Neuron (in vitro differentiated cells): ENCODE results near the gene SRMS.

Experiments used
- H2AFZ ChIP-seq: one replicate; pipeline ENCODE4 v1.6.1; 2013; ENCODE audit warnings: low read depth, mild to moderate bottlenecking, inconsistent platforms, low read length, moderate library complexity
- H3K27me3 ChIP-seq: one replicate; pipeline ENCODE4 v1.6.1; 2013; ENCODE audit warnings: low read length; ENCODE audit not compliant: insufficient read depth
- H3K36me3 ChIP-seq: one replicate; pipeline ENCODE4 v1.6.1; 2013; ENCODE audit warnings: low read length; ENCODE audit not compliant: insufficient read depth
- H3K4me1 ChIP-seq: one replicate; pipeline ENCODE4 v1.6.1; 2013; ENCODE audit warnings: low read length; ENCODE audit not compliant: insufficient read depth
- H3K4me3 ChIP-seq: 2 replicates; pipeline ENCODE4 v1.5.1; 2013; ENCODE audit warnings: mild to moderate bottlenecking, low read length, moderate library complexity
- H3K9me3 ChIP-seq: one replicate; pipeline ENCODE4 v1.6.1; 2013; ENCODE audit warnings: low read length

The SRMS gene

DNA sequence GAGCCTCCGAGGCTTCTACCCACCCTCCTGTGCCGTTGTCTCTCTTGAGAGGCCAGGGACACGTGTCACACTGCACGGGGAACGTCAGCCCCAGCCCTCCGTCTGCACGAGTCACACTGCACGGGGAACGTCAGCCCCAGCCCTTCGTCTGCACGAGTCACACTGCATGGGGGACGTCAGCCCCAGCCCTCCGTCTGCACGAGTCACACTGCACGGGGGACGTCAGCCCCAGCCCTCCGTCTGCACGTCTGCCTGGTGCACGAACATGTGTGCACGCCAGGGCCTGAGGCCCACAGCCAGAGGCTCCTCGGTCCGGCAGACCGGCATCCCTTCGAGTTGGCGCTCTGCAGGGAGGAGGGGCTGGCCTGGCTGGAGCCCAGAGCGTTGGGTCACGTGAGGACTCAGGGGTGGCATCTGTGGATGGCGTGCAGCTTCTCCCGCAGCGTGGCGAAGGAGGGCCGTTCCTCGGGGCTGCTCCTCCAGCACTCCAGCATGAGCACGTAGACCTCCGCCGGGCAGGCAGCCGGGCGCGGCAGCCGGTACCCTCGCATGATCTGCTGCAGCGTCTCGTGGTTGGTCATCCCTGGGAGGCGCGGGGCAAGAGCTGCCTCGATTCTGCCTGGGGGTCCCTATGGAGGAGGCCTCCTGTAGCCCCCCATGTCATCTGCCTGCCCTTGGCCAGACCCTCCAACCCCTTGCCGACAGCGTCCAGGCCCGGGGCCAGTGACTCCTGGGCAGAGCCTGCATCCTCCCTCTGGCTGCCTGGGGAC, 6.9 kb downstream of the SRMS start:
- no peak overlapping the region for H3K4me3 ChIP-seq
- H3K9me3 ChIP-seq = no peaks in the 10 kb centered on the region
- H2AFZ ChIP-seq = no peak overlapping the region
- H3K4me1 ChIP-seq = peaks cover 4% of the 10 kb centered on the region
- no peaks in the 10 kb centered on the region for H3K36me3 ChIP-seq
- H3K27me3 ChIP-seq = peaks cover 15% of the 10 kb centered on the region

DNA sequence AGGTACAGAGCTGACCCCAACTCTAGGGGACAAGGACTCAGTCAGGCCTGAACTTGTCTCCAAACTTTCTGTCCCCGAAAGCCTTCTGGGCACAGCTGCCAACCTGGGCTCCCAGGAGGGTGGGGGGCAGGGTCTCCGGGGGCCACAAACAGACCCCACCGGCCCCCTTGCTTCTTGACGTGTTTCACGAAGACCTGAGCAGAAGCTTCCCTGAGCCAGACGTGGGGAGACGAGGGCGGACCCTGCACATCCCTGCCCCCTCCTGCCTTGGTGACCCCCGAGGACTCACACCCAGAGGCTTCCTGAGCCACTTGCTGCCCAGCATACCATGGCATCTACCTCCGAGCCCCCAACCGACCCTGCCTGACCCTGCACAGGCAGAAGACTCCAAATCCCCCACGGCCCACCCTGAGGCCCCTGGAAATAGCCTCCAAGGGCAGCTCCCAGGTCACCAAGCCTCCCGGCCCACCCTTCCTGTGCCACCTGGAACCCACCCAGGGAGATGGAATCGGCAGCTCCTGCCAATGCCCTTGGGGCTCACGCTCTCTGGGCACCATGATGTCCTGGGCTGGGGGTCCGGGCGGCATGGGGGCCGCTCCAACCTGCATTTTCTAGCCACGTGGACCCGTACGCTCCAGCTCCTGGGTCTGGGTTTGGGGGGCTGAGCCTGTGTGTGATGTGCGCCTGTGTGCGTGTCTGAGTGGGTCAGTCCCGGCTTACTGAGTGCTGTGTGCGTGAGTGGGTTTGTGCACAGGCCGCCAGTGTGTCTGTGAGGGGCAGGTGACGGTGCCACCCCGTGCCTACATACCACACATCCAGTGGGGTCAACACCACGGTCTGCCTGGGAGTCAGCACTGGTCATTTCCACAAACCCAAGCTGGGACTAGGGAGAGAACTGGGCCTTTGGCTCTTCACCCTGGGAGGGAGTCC, 7.8 kb downstream of the SRMS start:
- peaks cover 9% of the 10 kb centered on the region for H3K27me3 ChIP-seq
- no peak overlapping the region for H3K4me3 ChIP-seq
- peaks cover 9% of the 10 kb centered on the region for H3K4me1 ChIP-seq
- no peak overlapping the region for H2AFZ ChIP-seq
- H3K9me3 ChIP-seq = no peaks in the 10 kb centered on the region
- H3K36me3 ChIP-seq = no peaks in the 10 kb centered on the region

- Histone ChIP-seq H3K36me3 (no peaks in the 10 kb centered on the region), H3K9me3 (no peaks in the 10 kb centered on the region), H3K4me3 (no peak overlapping the region), H3K27me3 (peaks cover 5% of the 10 kb centered on the region), H2AFZ (no peak overlapping the region), H3K4me1 (peaks cover 9% of the 10 kb centered on the region)
Observed at GRCh38 chr20:63539092-63539430, 8.5 kb downstream of the SRMS start.

- no peaks in the 10 kb centered on the region for H3K9me3 ChIP-seq
- H3K4me1 ChIP-seq = peaks cover 9% of the 10 kb centered on the region
- H3K4me3 ChIP-seq = no peak overlapping the region
- H3K36me3 ChIP-seq = no peaks in the 10 kb centered on the region
- no peak overlapping the region for H2AFZ ChIP-seq
- peaks cover 5% of the 10 kb centered on the region for H3K27me3 ChIP-seq
Observed at GRCh38 chr20:63538204-63539091, 9.1 kb downstream of the SRMS start.

DNA sequence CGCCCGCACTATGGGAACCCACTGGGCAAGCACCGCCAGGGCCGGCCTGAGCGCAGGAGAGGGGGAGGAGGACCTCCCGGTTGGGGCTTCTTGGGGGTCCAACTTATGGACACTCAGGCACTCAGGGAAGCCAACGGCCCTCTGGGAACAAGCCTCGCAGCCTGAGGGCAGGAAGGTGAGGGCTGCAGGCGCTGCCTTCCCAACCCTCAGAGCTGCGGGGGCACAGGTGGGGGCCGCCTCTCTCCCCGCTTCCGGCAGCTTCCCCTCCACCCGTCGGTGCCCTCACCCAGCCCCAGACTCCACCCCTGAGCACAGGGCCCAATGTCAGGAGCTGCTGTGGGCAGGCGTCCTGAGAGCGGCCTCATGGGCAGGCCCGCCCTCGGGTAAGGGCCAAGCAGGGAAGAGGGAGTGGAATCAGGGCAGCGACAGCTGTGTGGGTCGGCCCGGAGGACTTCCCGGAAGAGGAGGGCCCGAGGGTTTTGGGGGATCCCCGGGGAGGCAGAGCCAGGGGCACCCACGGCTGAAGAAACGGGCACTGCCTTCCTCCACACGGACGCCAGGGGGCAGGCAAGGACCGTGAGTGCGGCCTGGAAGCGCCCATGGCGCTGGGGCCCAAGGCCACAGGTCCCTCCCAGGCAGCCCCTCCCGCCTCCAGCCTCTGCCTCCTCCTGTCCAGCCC, 9.9 kb downstream of the SRMS start:
- H3K9me3 ChIP-seq = no peaks in the 10 kb centered on the region
- H3K4me3 ChIP-seq = no peak overlapping the region
- H2AFZ ChIP-seq = no peak overlapping the region
- H3K27me3 ChIP-seq = peaks cover 5% of the 10 kb centered on the region
- peaks cover 9% of the 10 kb centered on the region for H3K4me1 ChIP-seq
- no peaks in the 10 kb centered on the region for H3K36me3 ChIP-seq

- Histone ChIP-seq H3K4me3 (no peak within 1 kb of the TSS), H3K4me1 (peaks cover 9% of the 10 kb centered on the region), H3K36me3 (no peaks in the 10 kb centered on the region), H3K27me3 (peaks cover 5% of the 10 kb centered on the region), H3K9me3 (no peaks in the 10 kb centered on the region), H2AFZ (no peak within 1 kb of the TSS)
Observed at GRCh38 chr20:63536997-63537524, 10.5 kb downstream of the SRMS start, which contains the start of gene PTK6. TSS of gene PTK6 (minus strand) at chr20:63537376. CDS start at chr20:63537314, 62 bp downstream.

GRCh38 chr20:63536241-63536977, 11.1 kb downstream of the SRMS start:
- H3K9me3 ChIP-seq = no peaks in the 10 kb centered on the region
- no peak overlapping the region for H3K4me3 ChIP-seq
- H3K27me3 ChIP-seq = peaks cover 5% of the 10 kb centered on the region
- no peak overlapping the region for H2AFZ ChIP-seq
- peaks cover 9% of the 10 kb centered on the region for H3K4me1 ChIP-seq
- H3K36me3 ChIP-seq = no peaks in the 10 kb centered on the region

DNA sequence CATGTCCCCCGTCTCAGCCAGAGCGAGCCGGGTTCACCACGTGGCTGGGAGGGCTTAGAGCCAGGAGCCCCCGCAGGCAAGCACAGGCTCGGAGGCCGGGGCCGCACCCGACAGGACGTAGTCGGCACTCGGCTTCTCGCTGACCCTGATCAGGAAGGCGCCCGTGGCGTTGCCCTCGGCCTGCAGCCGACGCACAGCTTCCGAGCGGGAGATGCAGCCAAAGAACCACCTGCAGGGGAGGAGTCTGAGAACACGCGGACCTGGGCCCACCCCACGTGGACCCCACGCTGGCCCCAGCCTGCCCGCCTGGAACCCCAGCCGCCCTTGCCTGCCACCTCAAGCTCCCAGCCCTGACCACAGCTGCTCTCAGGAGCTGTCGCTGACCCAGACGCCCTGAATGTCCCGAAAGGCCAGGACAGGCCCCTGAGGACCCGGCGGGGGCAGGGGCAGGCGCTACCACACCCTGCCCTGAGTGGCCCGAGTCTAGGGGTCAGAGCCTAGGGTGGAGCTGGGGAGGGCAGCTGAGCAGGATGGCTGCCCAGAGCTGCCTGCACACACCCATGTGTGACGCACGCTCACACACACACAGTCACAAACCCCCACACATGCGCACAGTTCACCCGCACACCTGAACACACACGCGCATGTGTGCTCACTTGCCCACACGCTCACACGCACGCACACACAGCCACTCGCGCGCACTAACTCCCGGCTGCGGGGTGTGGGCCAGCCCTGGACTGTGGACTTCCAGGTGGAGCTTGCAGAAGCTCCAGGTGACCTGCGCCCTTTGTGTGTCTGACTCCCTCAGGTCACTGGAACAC, 12.5 kb downstream of the SRMS start:
- Histone ChIP-seq H3K9me3 (no peaks in the 10 kb centered on the region), H3K36me3 (no peaks in the 10 kb centered on the region), H3K27me3 (peaks cover under 1% of the 10 kb centered on the region), H3K4me1 (peaks cover 9% of the 10 kb centered on the region), H2AFZ (no peak overlapping the region), H3K4me3 (no peak overlapping the region)

DNA sequence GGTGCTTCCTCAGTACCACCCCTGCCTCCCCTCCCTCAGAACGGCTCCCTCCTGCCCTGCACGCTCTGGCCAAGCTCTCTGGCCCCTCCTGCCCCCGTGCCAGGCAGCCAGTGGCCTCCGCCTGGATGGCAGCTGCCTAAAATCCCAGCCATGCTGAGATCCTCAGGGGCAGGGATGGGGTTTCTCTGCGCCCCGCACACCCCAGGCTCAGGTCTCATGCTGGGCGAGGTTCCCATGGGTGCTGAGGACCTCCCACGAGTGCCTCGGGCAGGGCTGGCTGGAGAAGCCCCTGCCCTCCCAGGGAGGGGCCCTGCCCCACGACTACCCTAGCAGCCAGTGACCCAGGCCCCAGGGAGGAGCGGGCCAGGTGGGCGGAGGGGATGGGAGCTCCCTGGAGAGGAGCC, 13.1 kb downstream of the SRMS start:
- Histone ChIP-seq H3K36me3 (no peaks in the 10 kb centered on the region), H3K9me3 (no peaks in the 10 kb centered on the region), H2AFZ (no peak overlapping the region), H3K4me1 (peaks cover 9% of the 10 kb centered on the region), H3K4me3 (no peak overlapping the region), H3K27me3 (no peaks in the 10 kb centered on the region)

- Histone ChIP-seq H3K4me3 (no peak overlapping the region), H3K27me3 (no peaks in the 10 kb centered on the region), H3K36me3 (no peaks in the 10 kb centered on the region), H3K4me1 (peaks cover 9% of the 10 kb centered on the region), H2AFZ (no peak overlapping the region), H3K9me3 (no peaks in the 10 kb centered on the region)
Observed at GRCh38 chr20:63533871-63534393, 13.6 kb downstream of the SRMS start.

DNA sequence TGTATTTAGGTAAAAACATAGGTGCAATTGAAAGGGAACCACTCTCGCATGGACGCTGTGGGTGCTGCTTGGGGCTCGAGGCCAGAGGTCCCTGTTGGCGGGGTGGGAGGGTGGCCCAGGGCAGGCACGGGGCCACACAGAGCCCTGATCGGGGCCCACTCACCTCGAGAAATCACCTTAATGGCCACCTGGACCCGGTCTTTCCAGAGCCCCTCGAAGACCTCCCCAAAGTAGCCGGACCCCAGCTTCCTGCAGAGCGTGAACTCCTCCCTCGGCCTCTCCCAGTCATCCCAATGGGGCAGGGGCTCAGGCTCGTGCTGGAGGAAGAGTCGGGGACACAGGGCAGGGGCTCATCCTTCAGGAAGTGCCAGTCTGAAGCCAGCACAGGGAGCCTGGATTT, 14.2 kb downstream of the SRMS start:
- no peak overlapping the region for H2AFZ ChIP-seq
- no peaks in the 10 kb centered on the region for H3K36me3 ChIP-seq
- H3K4me3 ChIP-seq = no peak overlapping the region

More for the DNA sequence above, 14.2 kb downstream of the SRMS start:
- Histone ChIP-seq H3K9me3 (no peaks in the 10 kb centered on the region), H3K4me1 (peaks cover 9% of the 10 kb centered on the region), H3K27me3 (no peaks in the 10 kb centered on the region)
